M059J (cell line): ENCODE results near the gene TNIK. TPM values are rescaled to one million over a fixed set of nuclear protein-coding genes. Genes with fewer than 3 reads are reported as not detected.
A peak's percentile ranks its signal among the peaks of the same experiment; 100 is the strongest.

Experiments
- DNase-seq: peaks from one replicate; pipeline ENCODE4 v3.0.0-alpha.2; 2012; ENCODE audit warnings: low read depth
- total RNA-seq: library from RNA; depleted of rRNA; stranded (reverse); fragments of >200 nt; shearing (Covaris generic); gene quantifications from 2 replicates; pipeline ENCODE4 v1.2.3, GENCODE V29; 2014

Gene TNIK
- total RNA-seq, 1 experiment from 2014 or later, result 26.3 TPM

- DNase-seq, result no peak
Measured at GRCh38 chr3:171093462-171093861, 366.7 kb downstream of the TNIK start.

- DNase-seq, result no peak
Measured at GRCh38 chr3:171092467-171092911, 367.7 kb downstream of the TNIK start.

- DNase-seq, result no peak
Measured at GRCh38 chr3:171090321-171090720, 369.9 kb downstream of the TNIK start.

GRCh38 chr3:171088964-171089754, 371.0 kb downstream of the TNIK start:
- peak; percentile 94 for DNase-seq

GRCh38 chr3:171088496-171088895, 371.7 kb downstream of the TNIK start:
- DNase-seq, result no peak

- no peak for DNase-seq
Measured at GRCh38 chr3:171086914-171087313, 373.3 kb downstream of the TNIK start.

GRCh38 chr3:171077261-171077660, 382.9 kb downstream of the TNIK start:
- DNase-seq, result no peak

- no peak for DNase-seq
Measured at GRCh38 chr3:171072432-171072831, 387.8 kb downstream of the TNIK start.

- no peak for DNase-seq
Measured at GRCh38 chr3:171068658-171069057, 391.5 kb downstream of the TNIK start.

GRCh38 chr3:171066206-171066605, 394.0 kb downstream of the TNIK start:
- peak; percentile 63 for DNase-seq

GRCh38 chr3:171065732-171066131, 394.5 kb downstream of the TNIK start:
- peak; percentile 59 for DNase-seq

- peak; percentile 69 for DNase-seq
Measured at GRCh38 chr3:171064461-171064860, 395.7 kb downstream of the TNIK start.

GRCh38 chr3:171061749-171062148, 398.5 kb downstream of the TNIK start:
- DNase-seq, result no peak

GRCh38 chr3:171059978-171060377, 400.2 kb downstream of the TNIK start:
- no peak for DNase-seq

- no peak for DNase-seq
Measured at GRCh38 chr3:171058873-171059603, 401.2 kb downstream of the TNIK start.

GRCh38 chr3:171058058-171058457, 402.1 kb downstream of the TNIK start:
- peak; percentile 64 for DNase-seq

GRCh38 chr3:171057072-171057471, 403.1 kb downstream of the TNIK start:
- DNase-seq, result no peak

GRCh38 chr3:171056528-171056927, 403.7 kb downstream of the TNIK start:
- peak; percentile 80 for DNase-seq

GRCh38 chr3:171055336-171056178, 404.6 kb downstream of the TNIK start:
- DNase-seq, result peak; percentile 81

GRCh38 chr3:171054921-171055320, 405.3 kb downstream of the TNIK start:
- no peak for DNase-seq

- no peak for DNase-seq
Measured at GRCh38 chr3:171054231-171054630, 406.0 kb downstream of the TNIK start.

- DNase-seq, result peak; percentile 74
Measured at GRCh38 chr3:171049861-171050444, 410.3 kb downstream of the TNIK start.
